COLO829 (cell line): ENCODE measurements around the gene SLCO1A2.

Source experiments
- DNase-seq: peaks from one replicate; pipeline ENCODE4 v3.0.0; 2012; ENCODE audit warnings: low spot score

The SLCO1A2 gene

DNA sequence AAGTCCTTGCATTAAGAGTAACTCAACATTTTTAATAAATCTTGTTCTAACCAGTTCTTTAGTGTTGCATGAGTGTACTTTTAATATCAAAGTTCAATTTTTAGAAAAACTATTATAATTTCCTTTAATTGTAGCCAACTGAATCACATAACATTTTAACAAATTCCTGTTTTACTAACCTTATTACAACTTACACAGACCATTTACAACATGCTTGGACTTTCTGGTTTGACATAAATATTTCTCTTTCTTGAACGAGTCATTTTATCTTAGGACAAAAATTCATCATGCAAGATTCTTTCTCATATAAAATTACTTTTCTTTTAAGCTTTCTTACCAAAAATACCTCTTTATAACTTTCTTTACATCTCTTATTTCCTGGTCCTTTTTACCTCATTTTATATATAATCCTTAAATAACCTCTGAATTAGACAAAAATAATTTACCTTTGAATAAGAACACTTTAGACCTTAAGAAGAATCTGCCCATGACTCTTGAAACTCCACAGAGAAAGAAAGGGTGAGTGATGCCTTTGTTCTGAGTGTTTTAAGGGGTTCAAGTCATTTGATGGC, 3.9 kb downstream of the SLCO1A2 start:
- no peak for DNase-seq

DNA sequence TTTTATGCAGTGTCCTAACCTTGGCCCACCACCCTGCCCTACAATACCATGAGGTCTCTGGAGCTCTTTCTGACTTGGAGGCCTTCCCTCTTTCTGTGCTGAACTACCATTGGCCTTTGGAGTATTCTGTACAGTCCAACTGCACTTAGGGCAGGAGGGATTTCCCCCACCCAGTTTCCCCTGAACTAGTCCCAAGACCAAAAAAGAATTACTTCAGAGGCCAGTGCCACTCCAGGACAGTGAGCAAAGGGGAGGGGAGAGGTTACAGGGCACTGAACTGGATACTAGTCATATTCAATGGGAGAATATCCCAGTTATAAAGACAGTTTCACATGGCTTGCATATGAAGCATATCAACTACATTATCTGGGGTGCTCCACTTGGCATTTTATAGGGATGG, 6.1 kb downstream of the SLCO1A2 start:
- DNase-seq, result no peak

DNA sequence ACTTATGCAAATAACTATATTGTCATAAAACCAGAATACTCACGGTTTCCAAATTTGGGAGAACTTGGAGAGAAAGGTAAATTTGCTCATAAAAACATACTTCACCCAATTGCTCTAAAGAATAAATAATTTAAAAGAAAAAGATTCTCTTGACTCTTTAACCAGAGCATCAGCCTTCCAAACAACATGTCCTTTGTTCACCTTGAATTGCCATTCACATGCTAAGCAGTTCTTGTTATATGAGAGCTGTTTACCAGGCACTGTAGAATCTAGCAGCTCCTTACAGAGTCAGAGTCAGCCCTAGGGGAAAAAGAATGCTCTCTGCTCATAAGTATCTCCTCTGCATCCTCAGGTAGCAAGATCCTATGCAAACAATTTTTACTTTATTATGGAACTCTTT, 10.2 kb downstream of the SLCO1A2 start:
- DNase-seq, result peak; percentile 37

DNA sequence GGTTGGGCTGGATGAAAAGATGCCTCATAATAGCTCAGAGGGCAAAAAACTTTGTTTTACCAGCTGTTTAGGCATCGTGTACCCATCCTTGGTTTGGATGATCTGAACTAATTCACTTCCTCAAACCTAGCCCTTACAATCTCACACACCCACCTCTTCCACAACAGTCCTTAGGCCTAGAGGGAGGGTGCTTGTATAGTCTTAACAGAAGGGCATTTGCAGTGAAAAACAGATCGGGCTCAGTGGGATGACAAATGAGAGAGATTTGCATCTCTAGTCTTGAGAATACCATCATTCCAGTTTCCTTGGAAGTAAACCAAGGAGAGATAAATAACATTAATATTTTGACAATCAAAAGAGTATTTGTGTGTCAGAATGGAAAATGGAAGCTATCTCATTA, 11.0 kb downstream of the SLCO1A2 start:
- no peak for DNase-seq

DNA sequence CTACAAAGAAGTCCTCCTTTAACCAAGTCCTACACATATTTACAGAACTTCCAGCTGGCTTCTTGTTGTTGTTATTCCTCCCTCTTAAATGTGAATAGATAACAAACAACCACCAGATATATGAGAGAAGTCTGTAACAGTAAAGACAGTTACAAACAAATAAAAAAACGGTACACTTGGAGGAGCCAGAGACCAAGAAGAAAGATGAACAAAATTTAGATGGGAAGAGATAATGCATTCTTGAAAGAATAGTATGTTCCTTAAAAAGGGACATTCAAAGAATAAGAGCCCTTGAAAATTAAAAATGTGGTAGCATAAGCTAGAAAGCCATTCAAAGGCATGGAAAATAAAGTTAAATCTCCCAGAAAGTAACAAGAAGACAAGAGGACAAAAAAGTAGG, 25.9 kb downstream of the SLCO1A2 start:
- DNase-seq, result no peak

DNA sequence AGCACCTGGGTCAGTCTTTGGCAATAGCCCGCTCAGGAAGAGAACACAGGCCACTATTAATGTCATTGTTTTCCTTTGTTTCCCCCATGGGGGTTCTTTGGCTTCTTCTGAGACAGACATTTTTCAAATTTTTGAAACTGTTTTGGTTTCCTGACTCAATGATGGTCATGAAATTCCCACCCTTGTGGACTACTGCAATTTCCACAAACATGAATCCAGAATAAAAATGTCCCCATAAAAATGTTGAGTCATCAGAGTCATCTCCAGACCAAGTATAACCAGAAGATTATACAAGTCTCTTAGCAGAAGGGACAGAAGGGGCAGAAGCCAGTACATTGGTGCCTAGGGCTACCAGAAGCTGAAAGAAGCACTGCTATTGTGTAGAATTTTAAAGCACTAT, 29.1 kb downstream of the SLCO1A2 start:
- DNase-seq, result no peak

DNA sequence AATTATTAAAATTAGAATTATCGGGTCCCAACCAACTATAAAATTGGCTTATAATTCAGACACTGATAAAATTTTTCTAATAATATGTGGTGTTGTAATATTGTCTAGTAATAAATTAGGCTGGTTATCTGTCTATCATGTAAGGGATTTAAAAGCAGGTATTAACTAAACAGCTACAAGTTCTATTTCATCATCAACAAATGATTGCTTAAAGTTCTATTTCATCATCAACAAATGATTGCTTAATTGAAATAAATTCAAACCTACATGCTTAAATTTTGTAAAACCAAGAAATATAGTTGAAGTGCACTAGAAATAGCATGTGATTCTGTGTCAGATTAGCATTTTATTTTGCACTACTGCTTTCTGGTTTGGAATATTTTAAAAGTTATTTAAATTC, 34.1 kb downstream of the SLCO1A2 start:
- no peak for DNase-seq

DNA sequence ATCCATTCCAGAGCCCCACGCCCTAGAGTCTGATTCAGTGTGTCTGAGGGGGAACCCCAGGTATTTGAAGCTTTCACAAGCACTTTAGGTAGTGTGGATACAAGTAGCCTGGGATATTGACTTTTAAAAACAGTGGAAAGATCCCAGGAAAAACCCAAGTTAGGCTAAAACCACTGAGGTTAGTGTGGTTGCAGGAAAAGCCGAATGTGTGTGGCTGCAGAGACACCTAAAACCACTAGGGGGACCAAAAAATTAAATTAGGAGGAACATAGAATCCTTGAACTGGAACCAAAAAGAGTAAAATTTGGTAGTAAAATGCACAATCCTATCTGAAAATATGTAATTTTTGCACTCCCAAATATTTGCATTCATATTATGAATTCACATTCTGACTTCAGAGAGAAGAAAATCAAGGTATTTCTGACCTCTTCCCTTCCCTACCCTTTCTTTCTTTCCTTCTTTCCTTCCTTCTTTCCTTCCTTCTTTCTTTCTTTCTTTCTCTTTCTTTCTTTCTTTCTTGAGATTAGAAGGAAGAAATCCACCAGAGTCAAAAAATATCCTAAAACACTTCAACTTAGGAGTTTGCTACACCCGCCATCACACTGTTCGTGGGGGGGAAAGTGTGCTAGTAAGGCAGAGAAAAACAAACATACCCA, 37.8 kb downstream of the SLCO1A2 start:
- peak; percentile 34 for DNase-seq

DNA sequence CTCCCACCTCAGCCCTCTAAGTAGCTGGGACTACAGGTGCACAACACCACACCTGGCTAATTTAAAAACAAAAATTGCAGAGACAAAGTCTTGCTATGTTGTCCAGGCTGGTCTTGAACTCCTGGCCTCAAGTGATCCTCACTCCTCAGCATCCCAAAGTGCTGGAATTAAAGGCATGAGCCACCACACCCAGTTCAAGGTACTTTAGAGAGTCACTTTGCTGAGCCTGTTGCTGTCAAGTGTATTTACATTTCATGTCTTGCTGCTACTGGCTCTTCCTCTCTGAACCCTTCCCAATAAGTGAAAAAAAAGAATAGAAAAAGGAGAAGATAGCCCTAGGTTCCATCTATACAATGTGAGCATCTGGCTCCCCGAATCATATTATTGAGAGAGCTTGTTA, 38.4 kb downstream of the SLCO1A2 start:
- DNase-seq, result no peak

DNA sequence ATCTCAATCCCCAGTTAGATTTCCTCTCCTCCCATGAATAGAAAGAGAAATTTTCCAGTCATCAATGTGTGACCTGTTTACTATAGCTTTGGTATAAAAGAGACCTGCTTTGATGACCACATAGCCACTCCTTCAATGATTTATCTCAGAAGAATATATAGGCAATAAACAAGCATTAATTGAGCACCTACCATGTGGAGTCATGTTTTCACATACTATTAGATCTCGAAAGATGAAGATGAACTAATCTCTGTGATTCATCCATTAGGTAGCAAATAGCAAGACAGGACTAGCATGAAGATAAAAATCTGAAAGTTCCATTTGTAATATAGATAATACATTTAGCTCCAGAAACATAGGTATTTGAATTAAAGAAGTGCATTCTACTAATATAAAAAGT, 40.5 kb downstream of the SLCO1A2 start:
- DNase-seq, result no peak

DNA sequence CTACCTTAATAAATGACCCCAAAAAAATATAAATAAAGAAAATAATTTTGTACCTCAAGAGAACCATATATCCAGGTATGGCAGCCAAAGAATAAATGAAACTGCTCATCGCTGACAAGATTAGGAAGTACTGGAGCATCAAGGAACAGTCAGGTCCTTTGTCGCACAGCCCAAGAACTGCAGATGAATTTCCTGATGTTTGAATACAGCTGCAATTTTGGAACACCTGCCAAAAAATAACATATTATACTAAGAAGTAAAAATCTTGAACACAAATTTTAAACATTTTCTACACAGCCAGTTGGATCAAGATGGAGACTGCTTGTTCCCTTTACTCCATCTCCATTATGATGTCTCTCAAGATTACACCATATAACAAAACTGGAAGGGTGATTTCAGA, 42.6 kb downstream of the SLCO1A2 start:
- DNase-seq, result no peak

DNA sequence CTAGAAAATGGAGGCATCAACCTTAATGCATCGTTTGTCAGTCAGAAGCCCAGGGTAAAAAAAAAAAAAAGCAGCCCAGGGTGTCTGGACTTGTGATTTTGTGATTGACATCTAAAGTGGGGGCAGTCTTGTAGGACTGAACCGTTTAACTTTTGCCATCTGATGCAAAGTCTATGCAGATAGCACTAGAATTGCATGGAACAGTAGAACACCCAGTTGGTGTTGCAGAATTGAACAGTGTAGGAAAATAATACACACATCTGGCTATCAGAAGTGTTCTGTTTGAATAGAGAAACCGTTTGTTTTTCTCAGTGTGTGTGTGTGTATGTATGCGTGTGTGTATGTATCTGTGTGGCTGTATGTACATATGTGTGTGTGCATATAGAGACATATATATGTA, 45.0 kb downstream of the SLCO1A2 start:
- no peak for DNase-seq

DNA sequence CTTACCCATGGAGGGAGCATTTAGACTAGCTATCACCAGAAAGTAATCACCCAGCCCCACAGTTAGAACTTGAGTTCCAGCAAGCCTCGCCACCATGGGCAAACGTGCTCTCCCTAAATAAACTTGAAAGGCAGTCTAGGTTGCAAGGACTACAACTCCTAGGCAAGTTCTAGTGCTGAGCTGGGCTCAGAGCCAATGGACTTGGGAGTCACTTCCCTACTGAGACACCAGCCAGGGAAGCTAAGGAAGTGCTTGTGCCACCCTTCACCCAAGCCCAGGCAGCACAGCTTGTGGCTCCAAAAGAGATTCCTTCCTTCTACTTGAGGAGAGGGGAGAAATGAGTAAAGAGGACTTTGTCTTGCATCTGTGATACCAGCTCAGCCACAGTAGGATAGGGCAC, 57.9 kb downstream of the SLCO1A2 start:
- DNase-seq, result no peak

DNA sequence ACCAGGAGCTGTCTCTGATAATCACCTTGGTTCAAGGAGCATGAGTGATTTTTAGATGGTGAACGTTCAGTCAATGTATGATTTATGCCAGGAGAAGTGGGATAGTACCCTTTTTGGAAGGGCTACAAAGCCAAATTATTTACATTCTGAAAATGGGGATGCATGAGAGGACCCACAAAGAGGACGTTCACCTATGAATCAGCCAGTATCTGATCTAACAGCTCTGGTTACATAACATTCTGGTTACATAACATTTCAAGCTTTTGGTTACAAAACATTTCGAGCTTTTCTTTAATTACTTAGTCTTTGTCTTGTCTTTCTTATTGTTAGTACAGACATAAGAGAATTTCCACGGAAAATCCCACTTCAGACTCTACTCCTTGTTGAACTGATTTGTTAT, 68.8 kb downstream of the SLCO1A2 start:
- no peak for DNase-seq

DNA sequence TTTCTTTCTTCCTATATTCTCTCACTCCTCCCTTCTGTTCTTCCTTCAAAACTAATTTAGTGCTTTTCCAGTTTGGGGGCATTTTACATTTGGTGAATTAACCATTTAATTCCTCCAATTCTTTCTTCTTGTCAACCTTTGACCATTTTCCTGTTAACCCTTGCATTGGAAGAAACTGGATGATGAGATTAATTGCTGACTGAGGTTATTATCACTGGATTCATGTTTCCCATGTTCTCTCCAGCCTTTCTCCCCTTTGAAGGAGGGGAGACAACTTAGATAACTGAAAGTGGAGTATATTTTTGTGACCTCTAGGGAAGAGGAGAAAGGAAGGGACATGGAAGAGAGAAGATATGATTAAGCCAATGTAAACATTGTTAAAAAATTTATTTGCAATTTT, 70.5 kb downstream of the SLCO1A2 start:
- DNase-seq, result no peak

DNA sequence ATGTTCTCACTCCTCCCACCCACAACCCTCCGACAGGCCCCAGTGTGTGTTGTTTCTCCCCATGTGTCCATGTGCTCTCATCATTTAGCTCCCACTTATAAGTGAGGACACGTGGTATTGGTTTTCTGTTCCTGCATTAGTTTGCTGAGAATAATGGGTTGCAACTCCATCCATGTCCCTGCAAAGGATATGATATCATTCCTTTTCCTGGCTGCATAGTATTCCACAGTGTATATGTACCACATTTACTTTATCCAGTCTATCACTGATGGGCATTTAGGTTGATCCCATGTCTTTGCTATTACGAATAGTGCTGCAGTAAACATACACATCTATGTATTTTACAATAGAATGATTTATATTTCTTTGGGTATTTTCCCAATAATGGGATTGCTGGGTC, 77.5 kb downstream of the SLCO1A2 start:
- no peak for DNase-seq

DNA sequence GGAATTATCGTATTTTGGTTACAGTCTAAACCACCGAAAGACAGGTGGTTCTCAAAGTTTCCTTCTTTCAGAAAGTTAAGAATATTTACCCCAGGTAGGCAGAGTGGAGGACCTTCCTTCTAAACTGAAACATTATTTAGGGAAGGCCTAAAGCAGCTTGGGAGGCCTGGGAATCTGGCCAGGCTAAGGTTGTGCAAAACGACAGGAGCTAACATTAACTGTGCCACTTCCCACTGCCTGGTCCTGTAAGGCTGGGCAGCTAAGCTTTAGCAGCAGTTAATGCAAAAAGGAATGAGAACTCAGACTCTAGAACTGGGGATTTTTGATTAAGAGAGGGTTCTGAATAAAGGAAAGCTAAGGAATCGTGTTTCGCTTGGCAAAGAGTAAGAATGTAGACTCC, 82.6 kb downstream of the SLCO1A2 start:
- no peak for DNase-seq

DNA sequence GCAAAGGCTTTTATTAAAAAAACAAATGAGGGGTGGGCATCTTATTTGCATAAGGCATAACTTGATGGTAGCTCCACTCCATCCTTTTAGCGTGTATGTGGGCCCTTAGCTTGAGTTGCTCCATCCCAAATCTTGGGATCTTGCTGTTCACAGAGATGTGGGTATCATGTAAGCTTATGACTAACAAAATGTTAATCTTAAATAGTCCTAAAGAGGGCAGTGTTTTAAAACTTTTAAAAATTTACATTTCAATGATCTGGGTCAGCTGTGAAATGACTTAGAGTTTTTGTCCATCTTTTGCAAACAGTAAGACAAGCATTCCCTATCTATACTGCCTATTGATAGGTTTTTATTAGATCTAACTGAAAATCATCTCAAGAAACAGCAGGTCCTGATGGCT, 86.0 kb downstream of the SLCO1A2 start:
- peak; percentile 28 for DNase-seq

DNA sequence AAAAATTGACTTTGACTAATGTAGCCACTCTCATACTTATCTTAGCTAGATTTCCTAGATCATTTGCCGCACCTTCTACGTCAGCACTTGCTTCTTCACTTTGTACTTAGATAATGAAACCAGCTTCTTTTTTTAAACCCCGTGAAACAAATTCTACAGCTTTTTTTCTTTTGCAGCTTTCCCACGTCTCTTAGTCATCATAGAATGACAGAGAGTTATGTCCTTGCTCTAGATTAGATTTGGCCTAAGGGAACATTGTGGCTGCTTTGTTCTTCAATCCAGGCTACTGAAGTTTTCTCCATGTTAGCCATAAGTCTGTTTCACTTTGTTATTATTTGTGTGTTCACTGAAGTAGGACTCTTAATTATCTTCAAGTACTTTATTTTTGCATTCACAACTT, 94.9 kb downstream of the SLCO1A2 start:
- DNase-seq, result no peak

DNA sequence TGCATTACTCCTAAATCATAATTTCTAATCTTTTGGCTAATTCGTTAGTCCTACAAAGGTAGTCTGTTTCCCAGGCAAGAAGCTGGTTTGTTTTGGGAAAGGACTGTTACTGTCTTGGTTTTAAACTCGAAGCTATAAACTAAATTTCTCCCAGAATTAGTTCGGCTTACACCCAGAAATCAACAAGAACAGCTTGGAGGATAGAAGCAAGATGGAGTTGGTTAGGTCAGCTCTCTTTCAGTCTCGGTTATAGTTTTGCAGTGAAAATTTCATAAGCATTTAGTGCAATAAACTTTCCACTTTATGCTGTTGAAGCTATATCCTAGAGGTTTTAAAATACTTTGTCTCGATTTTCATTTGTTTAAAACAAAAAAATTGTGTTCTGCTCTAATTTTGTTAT, 100.3 kb downstream of the SLCO1A2 start:
- DNase-seq, result no peak

DNA sequence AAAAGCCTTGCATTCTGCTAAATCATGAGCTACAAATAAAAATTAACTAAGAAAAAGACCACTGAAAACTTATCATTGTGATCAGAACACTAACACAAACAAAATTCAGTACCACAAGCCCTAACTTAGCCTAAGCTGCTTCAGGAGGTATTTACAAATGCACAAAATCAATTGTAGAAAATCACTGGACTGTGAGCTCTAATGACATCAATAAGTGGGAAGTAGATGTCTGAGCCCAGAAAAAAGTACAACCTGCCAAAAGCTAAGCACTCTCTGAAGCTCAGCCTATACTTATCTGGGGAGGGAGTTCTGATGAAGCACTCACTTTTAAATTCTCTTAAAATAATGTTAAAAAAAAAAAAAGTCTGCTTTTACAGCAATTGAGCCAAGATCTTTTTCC, 110.8 kb downstream of the SLCO1A2 start:
- no peak for DNase-seq

DNA sequence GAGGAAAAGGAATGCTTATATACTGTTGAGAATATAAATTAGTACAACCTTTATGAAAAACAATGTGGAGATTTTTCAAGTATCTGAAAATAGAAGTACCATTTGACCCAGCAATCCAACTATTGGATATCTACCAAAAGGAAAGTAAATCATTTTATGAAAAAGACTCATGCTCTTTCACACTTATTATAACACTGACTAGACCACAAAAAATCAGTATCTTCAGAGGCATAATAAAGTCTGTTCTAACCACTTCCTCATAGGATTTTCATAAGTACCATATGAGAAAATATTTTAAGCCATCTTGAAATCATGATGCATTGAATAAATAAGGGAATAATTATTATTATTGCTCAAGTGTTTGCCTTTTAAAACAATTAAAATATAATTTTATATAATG, 112.9 kb downstream of the SLCO1A2 start:
- no peak for DNase-seq

DNA sequence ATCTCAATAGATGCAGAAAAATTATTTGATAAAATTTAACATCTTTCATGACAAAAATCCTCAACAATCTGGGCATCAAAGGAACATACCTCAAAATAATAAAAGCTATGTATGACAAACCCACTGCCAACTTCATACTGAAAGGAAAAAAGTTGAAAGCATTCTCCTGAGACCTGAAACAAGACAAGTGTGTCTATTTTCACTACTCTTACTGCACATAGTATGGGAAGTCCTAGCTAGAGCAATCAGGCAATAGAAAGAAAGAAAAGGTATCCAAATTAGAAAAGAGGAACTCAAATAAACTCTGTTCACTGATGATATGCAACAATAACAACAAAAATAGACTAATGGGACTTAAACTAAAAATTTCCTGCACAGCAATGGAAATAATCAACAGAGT, 113.6 kb downstream of the SLCO1A2 start:
- no peak for DNase-seq

DNA sequence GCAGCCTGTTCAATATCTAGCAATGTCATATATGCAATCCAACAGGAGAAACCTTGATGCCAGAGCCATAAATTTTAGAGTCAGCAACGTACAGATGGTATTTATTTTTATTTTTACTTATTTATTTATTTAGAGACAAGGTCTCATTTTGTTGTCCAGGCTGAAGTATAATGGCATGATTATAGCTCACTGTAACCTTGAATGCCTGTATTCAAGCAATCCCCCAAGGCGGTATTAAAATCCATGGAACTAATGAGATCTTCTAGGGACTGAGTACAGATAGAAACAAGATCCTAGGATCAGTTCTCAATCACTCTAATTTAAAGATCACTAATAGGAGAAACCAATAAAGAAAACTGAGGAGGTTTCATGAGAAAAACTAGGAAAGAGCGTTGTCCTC, 114.5 kb downstream of the SLCO1A2 start:
- DNase-seq, result peak; percentile 40

DNA sequence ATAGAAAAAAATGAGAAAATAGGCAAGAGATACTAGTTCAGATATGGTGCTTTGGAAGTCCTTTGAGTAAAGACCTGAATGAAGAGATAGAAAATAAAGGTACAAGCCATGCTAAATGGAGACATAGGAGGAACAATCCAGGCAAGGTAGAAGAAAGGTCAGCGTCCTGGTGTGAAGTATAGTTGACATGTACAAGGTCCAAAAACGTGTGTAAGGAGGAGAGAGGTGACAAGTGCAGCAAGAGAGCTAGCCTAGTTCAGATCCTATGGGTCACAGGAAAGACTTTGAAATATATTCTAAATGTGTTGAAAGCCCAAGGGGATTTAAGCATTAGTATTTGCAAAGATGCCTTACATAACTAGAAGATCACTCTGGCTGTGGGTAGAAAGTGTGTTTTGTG, 115.5 kb downstream of the SLCO1A2 start:
- no peak for DNase-seq
